NB4 (cell line): Measurements from ENCODE around the gene TCF4.

Source experiments
- POLR2A ChIP-seq: IDR thresholded peaks from 2 replicates; pipeline ENCODE4 v1.6.1; 2011; ENCODE audit warnings: mild to moderate bottlenecking; ENCODE audit not compliant: insufficient read length; ENCODE audit errors: extremely low read depth
- TF ChIP-seq, protein P1 (sequence below): IDR thresholded peaks from one replicate; pipeline ENCODE4 v1.5.1; 2012; ENCODE audit warnings: low read depth, low read length

DNA sequence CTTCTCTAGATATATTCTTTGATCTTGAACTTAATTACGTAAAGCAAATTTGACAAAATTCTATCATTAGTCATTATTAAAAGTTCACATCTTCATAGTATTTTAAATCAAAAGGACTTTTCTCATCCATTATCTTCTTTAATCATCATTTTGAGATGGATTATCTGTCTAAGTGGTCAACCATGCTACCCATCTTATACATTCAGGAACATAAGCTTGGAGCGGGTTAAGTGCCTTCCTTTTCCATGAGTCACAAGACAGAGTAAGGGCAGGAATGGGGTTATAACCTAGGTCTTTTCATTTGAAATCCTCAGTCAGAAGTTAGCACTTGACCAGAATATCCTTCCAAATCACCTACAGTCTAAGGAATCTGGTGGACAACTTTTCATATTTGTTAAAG, 297.1 kb downstream of the TCF4 start:
- TF ChIP-seq POLR2A = no peak
- TF ChIP-seq, protein P1, sequence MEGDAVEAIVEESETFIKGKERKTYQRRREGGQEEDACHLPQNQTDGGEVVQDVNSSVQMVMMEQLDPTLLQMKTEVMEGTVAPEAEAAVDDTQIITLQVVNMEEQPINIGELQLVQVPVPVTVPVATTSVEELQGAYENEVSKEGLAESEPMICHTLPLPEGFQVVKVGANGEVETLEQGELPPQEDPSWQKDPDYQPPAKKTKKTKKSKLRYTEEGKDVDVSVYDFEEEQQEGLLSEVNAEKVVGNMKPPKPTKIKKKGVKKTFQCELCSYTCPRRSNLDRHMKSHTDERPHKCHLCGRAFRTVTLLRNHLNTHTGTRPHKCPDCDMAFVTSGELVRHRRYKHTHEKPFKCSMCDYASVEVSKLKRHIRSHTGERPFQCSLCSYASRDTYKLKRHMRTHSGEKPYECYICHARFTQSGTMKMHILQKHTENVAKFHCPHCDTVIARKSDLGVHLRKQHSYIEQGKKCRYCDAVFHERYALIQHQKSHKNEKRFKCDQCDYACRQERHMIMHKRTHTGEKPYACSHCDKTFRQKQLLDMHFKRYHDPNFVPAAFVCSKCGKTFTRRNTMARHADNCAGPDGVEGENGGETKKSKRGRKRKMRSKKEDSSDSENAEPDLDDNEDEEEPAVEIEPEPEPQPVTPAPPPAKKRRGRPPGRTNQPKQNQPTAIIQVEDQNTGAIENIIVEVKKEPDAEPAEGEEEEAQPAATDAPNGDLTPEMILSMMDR = no peak
